Activated T-cell treated with anti-CD3 and anti-CD28 coated beads, Interleukin-2, amount 50 U/mL, for 72 hours (primary cell): ENCODE data around the gene LRRC9. TPM values are rescaled to one million over a fixed set of nuclear protein-coding genes. Genes with fewer than 3 reads are reported as not detected.

Experiments
- ATAC-seq, 2 donors: fragments of 150-1000 bp; cut with Tn5 transposase; replicated peaks in 1 of 2; 2 replicates each; pipeline ENCODE4 v1.10.0; 2021; ENCODE audit warnings: moderate library complexity in 2 of 2, mild to moderate bottlenecking in 1 of 2
- DNase-seq, 2 donors: peaks; one replicate each; pipeline ENCODE4 v3.0.0; 2021 to 2022; ENCODE audit warnings: mixed read lengths in 1 of 2
- H3K27ac Mint-ChIP-seq: one replicate; pipeline ENCODE4 v1.8.0; 2022; ENCODE audit warnings: mild to moderate bottlenecking, moderate library complexity, mixed read lengths
- H3K27me3 Mint-ChIP-seq: one replicate; pipeline ENCODE4 v1.8.0; 2022; ENCODE audit warnings: low read depth, mixed read lengths
- H3K36me3 Mint-ChIP-seq, 2 donors: one replicate each; pipeline ENCODE4 v1.8.0; 2022; ENCODE audit warnings: mixed read lengths in 2 of 2, mild to moderate bottlenecking in 1 of 2; ENCODE audit not compliant: insufficient read depth in 2 of 2
- H3K4me1 Mint-ChIP-seq: one replicate; pipeline ENCODE4 v1.8.0; 2022; ENCODE audit warnings: low read depth, mixed read lengths
- H3K4me3 Mint-ChIP-seq, 2 donors: one replicate each; pipeline ENCODE4 v1.8.0; 2022; ENCODE audit warnings: mild to moderate bottlenecking in 2 of 2, mixed read lengths in 2 of 2, moderate library complexity in 2 of 2
- H3K9me3 Mint-ChIP-seq, 2 donors: one replicate each; pipeline ENCODE4 v1.8.0; 2022; ENCODE audit warnings: mixed read lengths in 2 of 2
- total RNA-seq, 2 donors: library from RNA; stranded (reverse); gene quantifications; one replicate each; pipeline ENCODE4 v1.2.3, GENCODE V29; 2022

Gene LRRC9
- total RNA-seq, 2 donors from 2014 or later, result not detected

DNA sequence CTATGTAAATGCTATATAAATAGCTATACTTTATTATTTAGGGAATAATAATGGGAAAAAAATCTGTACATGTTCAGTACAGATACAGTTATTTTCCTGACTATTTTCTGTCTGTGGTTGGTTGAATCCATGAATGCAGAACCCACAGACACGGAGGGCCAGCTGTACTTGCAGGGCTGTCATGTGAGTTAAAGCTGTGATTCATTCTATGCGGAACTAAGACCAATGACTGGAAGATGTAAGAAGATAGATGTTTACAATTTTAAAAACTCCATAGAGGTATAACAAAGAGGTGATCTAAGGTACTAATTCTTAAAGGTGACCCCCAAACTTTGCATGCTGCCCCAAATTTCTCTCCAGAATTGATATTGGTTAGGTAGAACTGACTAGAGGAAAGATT lies 186.4 kb downstream of the LRRC9 start:
- H3K36me3 Mint-ChIP-seq, result peaks cover 3 to 22% of the 10 kb centered on the region in 2 donors
- DNase-seq (no peak), ATAC-seq (no peak)
- no peak overlapping the region for H3K27ac Mint-ChIP-seq
- H3K27me3 Mint-ChIP-seq, result no peaks in the 10 kb centered on the region
- peaks cover 5% of the 10 kb centered on the region for H3K4me1 Mint-ChIP-seq
- H3K4me3 Mint-ChIP-seq, result no peak overlapping the region
- peaks cover 0 to 2% of the 10 kb centered on the region in 2 donors for H3K9me3 Mint-ChIP-seq

DNA sequence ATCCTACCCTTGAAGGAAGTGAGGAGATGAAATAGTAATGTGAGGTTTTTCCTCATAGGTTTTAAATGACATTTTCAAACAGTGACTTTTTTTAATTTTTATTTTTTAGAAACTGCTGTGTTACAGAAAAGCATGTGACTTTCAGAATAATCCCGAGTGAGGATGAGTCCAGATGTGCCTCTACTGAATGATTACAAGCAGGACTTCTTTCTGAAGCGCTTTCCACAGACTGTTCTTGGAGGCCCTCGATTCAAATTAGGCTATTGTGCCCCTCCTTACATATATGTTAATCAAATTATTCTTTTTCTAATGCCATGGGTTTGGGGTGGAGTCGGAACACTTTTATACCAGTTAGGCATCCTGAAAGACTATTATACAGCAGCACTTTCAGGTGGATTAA lies 187.5 kb downstream of the LRRC9 start:
- ATAC-seq, result no peak

DNA sequence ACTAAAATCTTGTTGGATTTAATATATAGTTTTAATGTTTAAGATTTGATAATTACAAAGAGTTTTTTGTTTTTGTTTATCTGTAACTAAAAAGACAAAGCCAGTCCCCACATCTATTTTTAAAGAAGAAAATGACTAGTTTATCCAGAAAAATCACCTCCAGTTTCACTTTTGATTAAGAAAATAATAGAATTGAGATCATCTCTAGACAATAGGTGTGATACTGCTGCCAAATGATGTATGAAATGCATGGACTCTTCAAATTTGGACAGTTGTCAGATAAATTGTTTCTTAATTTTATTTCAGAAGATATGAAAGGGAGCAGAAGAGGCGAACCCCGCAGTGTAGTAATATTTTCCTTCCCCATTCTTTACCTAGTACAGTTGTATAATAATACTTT lies 191.8 kb downstream of the LRRC9 start:
- ATAC-seq (no peak), DNase-seq (no peak)
- H3K9me3 Mint-ChIP-seq, result no peaks in the 10 kb centered on the region
- peaks cover 6 to 18% of the 10 kb centered on the region in 2 donors for H3K36me3 Mint-ChIP-seq
- no peak overlapping the region for H3K27ac Mint-ChIP-seq
- H3K4me3 Mint-ChIP-seq, result no peak overlapping the region
- H3K27me3 Mint-ChIP-seq, result no peaks in the 10 kb centered on the region
- no peaks in the 10 kb centered on the region for H3K4me1 Mint-ChIP-seq

More for the DNA sequence above, 187.5 kb downstream of the LRRC9 start:
- Mint-ChIP-seq H3K27me3 (no peaks in the 10 kb centered on the region), H3K4me3 (no peak overlapping the region), H3K9me3 (peaks cover 0 to 2% of the 10 kb centered on the region in 2 donors), H3K27ac (no peak overlapping the region), H3K36me3 (peaks cover 3 to 22% of the 10 kb centered on the region in 2 donors), H3K4me1 (peaks cover 5% of the 10 kb centered on the region)
- no peak for DNase-seq

Other genes with a start within 250 kb of the LRRC9 start
- gene RTN1, start 49.4 kb upstream of the LRRC9 start, total RNA-seq, result not detected
- 10 to 100 TPM; 36.1 to 45.4 TPM for gene PCNX4, start 171.8 kb downstream of the LRRC9 start, total RNA-seq
- gene DHRS7, start 245.3 kb downstream of the LRRC9 start, total RNA-seq, result 10 to 100 TPM; 71.3 to 79.4 TPM